DND-41 (cell line): ENCODE data around the gene SRC.

Experiments used
- ATAC-seq: fragments of 200-7000 bp; cut with Tn5 transposase; 3 replicates; pipeline ENCODE4 v1.9.1; 2021; ENCODE audit warnings: low read depth; ENCODE audit not compliant: insufficient read depth
- DNase-seq: peaks from one replicate; pipeline ENCODE4 v3.0.0-alpha.2; 2020
- H2AFZ ChIP-seq: 2 replicates; pipeline ENCODE4 v1.6.0; 2012; ENCODE audit warnings: low read depth, low read length
- H3K27ac ChIP-seq: 2 replicates; pipeline ENCODE4 v1.5.1; 2012; ENCODE audit warnings: low read length, inconsistent platforms
- H3K27me3 ChIP-seq: fragments of 200-600 bp; sonication (generic); 2 replicates; pipeline ENCODE4 v1.6.0; 2012; ENCODE audit warnings: low read length, mild to moderate bottlenecking, inconsistent platforms; ENCODE audit not compliant: insufficient read depth, poor library complexity
- H3K36me3 ChIP-seq: 2 replicates; pipeline ENCODE4 v1.5.1; 2012; ENCODE audit warnings: low read length, inconsistent platforms; ENCODE audit not compliant: insufficient read depth
- H3K4me1 ChIP-seq: 2 replicates; pipeline ENCODE4 v1.5.1; 2012; ENCODE audit warnings: mild to moderate bottlenecking, low read length; ENCODE audit not compliant: insufficient read depth
- H3K4me2 ChIP-seq: 2 replicates; pipeline ENCODE4 v1.6.0; 2012; ENCODE audit warnings: mild to moderate bottlenecking, moderate library complexity, low read length, inconsistent platforms; ENCODE audit not compliant: insufficient read depth
- H3K4me3 ChIP-seq, 2 experiments: fragments of 200-600 bp in 1 of 2; shearing (Covaris generic) in 1 of 2; 2 replicates each; pipeline ENCODE4 v1.5.1; 2012 to 2016; ENCODE audit warnings: inconsistent platforms in 2 of 2, low read length in 2 of 2, mild to moderate bottlenecking in 2 of 2, low read depth in 1 of 2, moderate library complexity in 1 of 2
- H3K79me2 ChIP-seq: 2 replicates; pipeline ENCODE4 v1.6.0; 2012; ENCODE audit warnings: low read length, inconsistent platforms; ENCODE audit not compliant: insufficient read depth
- H3K9ac ChIP-seq: 2 replicates; pipeline ENCODE4 v1.6.0; 2012; ENCODE audit warnings: low read depth, mild to moderate bottlenecking, inconsistent platforms, low read length, moderate library complexity
- H3K9me3 ChIP-seq: 2 replicates; pipeline ENCODE4 v1.5.1; 2012; ENCODE audit warnings: low read length, moderate library complexity, mild to moderate bottlenecking, inconsistent platforms; ENCODE audit not compliant: insufficient read depth, severe bottlenecking
- H4K20me1 ChIP-seq: 2 replicates; pipeline ENCODE4 v1.6.0; 2012; ENCODE audit warnings: low read length; ENCODE audit not compliant: insufficient read depth
- EZH2 ChIP-seq: IDR thresholded peaks from 3 replicates; pipeline ENCODE4 v1.6.1; 2012; ENCODE audit warnings: borderline replicate concordance, low read depth, mild to moderate bottlenecking, moderate library complexity, low read length, inconsistent platforms; ENCODE audit not compliant: severe bottlenecking
- TF ChIP-seq, protein P1 (sequence below): IDR thresholded peaks from 2 replicates; pipeline ENCODE4 v1.5.1; 2012; ENCODE audit warnings: borderline replicate concordance, low read length, moderate library complexity, mild to moderate bottlenecking; ENCODE audit not compliant: poor library complexity, severe bottlenecking; ENCODE audit errors: extremely low read depth

SRC gene

DNA sequence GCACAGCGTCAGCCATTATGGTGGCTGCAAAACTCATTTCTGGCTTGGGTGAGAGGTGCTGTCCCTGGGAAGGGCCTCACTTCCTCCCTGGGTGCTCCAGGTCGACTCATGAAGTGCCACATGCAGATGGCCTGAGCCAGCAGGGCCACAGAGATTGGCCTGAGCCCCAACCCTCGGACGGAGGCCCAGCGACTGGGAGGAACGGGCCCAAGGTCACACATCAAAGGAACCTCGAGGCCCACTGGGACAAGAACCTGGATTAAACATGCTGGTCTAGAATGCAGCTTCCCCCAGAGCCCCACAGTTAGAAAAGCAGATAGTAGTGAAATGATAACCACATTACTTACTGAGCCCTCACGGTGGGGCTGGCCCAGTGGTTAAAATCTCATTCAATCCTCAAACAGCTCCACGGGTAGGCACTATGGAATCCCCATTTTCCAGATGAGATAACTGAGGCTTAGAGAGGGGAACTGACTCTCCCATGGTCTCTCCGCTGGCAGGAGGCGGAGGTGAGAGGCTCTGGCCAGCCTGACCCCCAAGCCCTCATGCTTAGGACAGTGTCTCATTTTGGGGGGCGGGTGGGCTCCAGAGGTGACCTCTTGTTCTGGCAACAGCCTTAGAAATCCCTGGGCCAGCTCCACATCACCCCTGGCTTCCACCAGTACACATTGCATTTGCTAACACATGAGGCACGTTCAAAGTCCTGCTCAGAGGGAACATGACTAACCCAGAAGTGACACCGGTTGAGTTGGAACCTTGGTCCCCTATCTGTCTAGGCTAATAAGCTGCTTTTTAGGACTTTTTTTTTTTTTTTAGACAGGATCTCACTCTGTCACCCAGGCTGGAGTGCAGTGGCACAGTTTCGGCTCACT, 53.0 kb downstream of the SRC start:
- peaks cover 8% of the 10 kb centered on the region; the same call in 1 of the 2 replicates for H4K20me1 ChIP-seq
- no peaks in the 10 kb centered on the region for H3K9me3 ChIP-seq
- H3K4me2 ChIP-seq, result no peak overlapping the region
- no peak overlapping the region for H3K4me3 ChIP-seq
- H2AFZ ChIP-seq, result no peak overlapping the region
- ATAC-seq, result no peak
- TF ChIP-seq EZH2, result no peak
- TF ChIP-seq, protein P1, sequence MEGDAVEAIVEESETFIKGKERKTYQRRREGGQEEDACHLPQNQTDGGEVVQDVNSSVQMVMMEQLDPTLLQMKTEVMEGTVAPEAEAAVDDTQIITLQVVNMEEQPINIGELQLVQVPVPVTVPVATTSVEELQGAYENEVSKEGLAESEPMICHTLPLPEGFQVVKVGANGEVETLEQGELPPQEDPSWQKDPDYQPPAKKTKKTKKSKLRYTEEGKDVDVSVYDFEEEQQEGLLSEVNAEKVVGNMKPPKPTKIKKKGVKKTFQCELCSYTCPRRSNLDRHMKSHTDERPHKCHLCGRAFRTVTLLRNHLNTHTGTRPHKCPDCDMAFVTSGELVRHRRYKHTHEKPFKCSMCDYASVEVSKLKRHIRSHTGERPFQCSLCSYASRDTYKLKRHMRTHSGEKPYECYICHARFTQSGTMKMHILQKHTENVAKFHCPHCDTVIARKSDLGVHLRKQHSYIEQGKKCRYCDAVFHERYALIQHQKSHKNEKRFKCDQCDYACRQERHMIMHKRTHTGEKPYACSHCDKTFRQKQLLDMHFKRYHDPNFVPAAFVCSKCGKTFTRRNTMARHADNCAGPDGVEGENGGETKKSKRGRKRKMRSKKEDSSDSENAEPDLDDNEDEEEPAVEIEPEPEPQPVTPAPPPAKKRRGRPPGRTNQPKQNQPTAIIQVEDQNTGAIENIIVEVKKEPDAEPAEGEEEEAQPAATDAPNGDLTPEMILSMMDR, result no peak
- no peaks in the 10 kb centered on the region for H3K27me3 ChIP-seq
- no peak overlapping the region for H3K9ac ChIP-seq
- no peak for DNase-seq
- no peaks in the 10 kb centered on the region for H3K4me1 ChIP-seq
- no peak overlapping the region for H3K27ac ChIP-seq
- peaks cover 8% of the 10 kb centered on the region; the same call in 1 of the 2 replicates for H3K36me3 ChIP-seq
- H3K79me2 ChIP-seq, result no peaks in the 10 kb centered on the region

GRCh38 chr20:37401282-37401929, 55.5 kb downstream of the SRC start:
- Histone ChIP-seq H3K27ac (no peak overlapping the region), H2AFZ (no peak overlapping the region), H3K4me1 (peaks cover 8% of the 10 kb centered on the region), H3K9me3 (no peaks in the 10 kb centered on the region), H3K36me3 (peaks cover 8% of the 10 kb centered on the region; the same call in 1 of the 2 replicates), H4K20me1 (peaks cover 8% of the 10 kb centered on the region; the same call in 1 of the 2 replicates), H3K4me3 (no peak overlapping the region), H3K4me2 (no peak overlapping the region), H3K27me3 (no peaks in the 10 kb centered on the region), H3K9ac (no peak overlapping the region), H3K79me2 (no peaks in the 10 kb centered on the region)
- TF ChIP-seq, protein P1, result no peak
- TF ChIP-seq EZH2, result no peak
- DNase-seq, result no peak
- ATAC-seq, result no peak

DNA sequence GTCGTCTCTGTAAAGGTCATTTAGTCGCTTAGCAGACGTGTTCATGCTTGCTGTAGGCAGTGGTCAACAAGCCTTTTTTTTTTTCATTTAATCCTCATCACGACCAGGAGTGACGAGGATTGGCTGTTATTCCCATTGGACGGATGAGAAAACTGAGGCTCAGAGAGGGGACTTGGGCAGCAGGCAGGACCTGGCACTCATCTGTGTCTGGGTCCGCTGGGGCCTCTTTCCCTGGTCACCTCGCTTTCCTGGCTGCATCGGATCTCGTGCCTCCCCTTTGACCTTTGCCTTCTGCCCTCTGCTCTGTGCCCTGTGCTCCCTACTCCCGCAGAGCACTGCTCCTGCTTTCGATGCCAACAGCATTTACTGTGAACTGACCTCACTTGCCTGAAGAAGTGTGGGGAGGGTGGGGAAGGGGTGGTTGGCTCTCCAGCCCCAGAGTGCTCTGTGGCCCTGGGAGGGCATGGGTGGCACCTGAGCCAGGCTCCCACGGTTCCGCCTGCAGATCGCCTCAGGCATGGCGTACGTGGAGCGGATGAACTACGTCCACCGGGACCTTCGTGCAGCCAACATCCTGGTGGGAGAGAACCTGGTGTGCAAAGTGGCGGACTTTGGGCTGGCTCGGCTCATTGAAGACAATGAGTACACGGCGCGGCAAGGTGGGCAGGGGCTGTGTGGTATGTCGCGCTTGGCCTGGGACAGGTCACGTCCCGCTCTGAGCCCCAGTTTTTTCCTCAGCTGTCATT, 56.2 kb downstream of the SRC start:
- Histone ChIP-seq H3K27ac (no peak overlapping the region), H3K79me2 (no peaks in the 10 kb centered on the region), H3K9ac (no peak overlapping the region), H2AFZ (no peak overlapping the region), H3K4me2 (no peak overlapping the region), H3K4me1 (peaks cover 14% of the 10 kb centered on the region), H4K20me1 (peaks cover 6% of the 10 kb centered on the region; the same call in 1 of the 2 replicates), H3K9me3 (no peaks in the 10 kb centered on the region), H3K4me3 (no peak overlapping the region), H3K36me3 (peaks cover 7% of the 10 kb centered on the region; the same call in 1 of the 2 replicates), H3K27me3 (no peaks in the 10 kb centered on the region)
- DNase-seq, result no peak
- no peak for ATAC-seq
- no peak for TF ChIP-seq EZH2
- TF ChIP-seq, protein P1, result no peak
